K562 (cell line): ENCODE data around the gene ZNF239. TPM values are rescaled to one million over a fixed set of nuclear protein-coding genes. Genes with fewer than 3 reads are reported as not detected.

ENCODE experiments used
- ATAC-seq: fragments of 200-7000 bp; cut with Tn5 transposase; 3 replicates; pipeline ENCODE4 v1.9.1; 2020; ENCODE audit warnings: moderate library complexity
- BruUV-seq: library from RNA; stranded (reverse); fragments of 400-500 nt; replicated peaks from 2 replicates; lab custom pipeline; 2021; lab: Mats Ljungman, UMichigan
- CTCF ChIA-PET: fragments of 300-600 bp; formaldehyde crosslinking; extraction: SDS; loops from one replicate; lab custom pipeline; 2021; ENCODE audit warnings: low intra/inter-chr PET ratio; lab: Yijun Ruan, JAX
- POLR2A ChIA-PET: fragments of 300-600, 350-650 bp; sonication (Branson Sonifier 250); formaldehyde crosslinking; extraction: SDS; loops from one replicate; lab custom pipeline; 2021; ENCODE audit warnings: antibody characterized with exemption, inconsistent platforms; lab: Yijun Ruan, JAX
- DNase-seq, 4 experiments: peaks; one replicate each; pipeline versions ENCODE4 v3.0.0 to v3.0.0-alpha.2; 2011 to 2018; ENCODE audit warnings: low spot score in 3 of 4, mixed read lengths in 3 of 4; ENCODE audit errors: extremely low read depth in 1 of 4
- FAIRE-seq: peaks from 2 replicates; lab custom pipeline; 2011; peaks lifted over from hg19 to GRCh38; lab: Jason Lieb, UNC
- H2AFZ ChIP-seq: 2 replicates; pipeline ENCODE4 v1.6.0; 2011; ENCODE audit warnings: low read depth, low read length, control low read depth, inconsistent platforms
- H3K27ac ChIP-seq: fragments of 200-600 bp; 3 replicates; pipeline ENCODE4 v1.8.0; 2011; ENCODE audit warnings: low read depth, mild to moderate bottlenecking, control low read depth, inconsistent platforms, low read length, moderate library complexity, mixed read lengths; ENCODE audit errors: extremely low read depth
- H3K27me3 ChIP-seq, 2 experiments: fragments of 300-600 bp in 1 of 2; 2 replicates in 1 of 2; 3 replicates in 1 of 2; pipeline versions ENCODE4 v1.6.0 to v1.8.0; 2011; ENCODE audit warnings: inconsistent platforms in 2 of 2, low read length in 2 of 2, mild to moderate bottlenecking in 1 of 2, mixed read lengths in 1 of 2, moderate library complexity in 1 of 2; ENCODE audit not compliant: control insufficient read depth in 2 of 2, insufficient read depth in 2 of 2
- H3K36me3 ChIP-seq: fragments of 300-600 bp; 3 replicates; pipeline ENCODE4 v1.8.0; 2011; ENCODE audit warnings: mild to moderate bottlenecking, low read length, inconsistent platforms; ENCODE audit not compliant: control insufficient read depth, insufficient read depth
- H3K4me1 ChIP-seq, 2 experiments: fragments of 200-600 bp in 1 of 2; replicated peaks in 1 of 2; 2 replicates in 1 of 2; 3 replicates in 1 of 2; pipeline versions ENCODE4 v1.5.1 to v1.8.0; 2011; ENCODE audit warnings: inconsistent platforms in 2 of 2, low read length in 2 of 2, mild to moderate bottlenecking in 1 of 2, mixed read lengths in 1 of 2, moderate library complexity in 1 of 2; ENCODE audit not compliant: control insufficient read depth in 2 of 2, insufficient read depth in 2 of 2
- H3K4me2 ChIP-seq: 2 replicates; pipeline ENCODE4 v1.6.1; 2011; ENCODE audit warnings: low read length, control low read depth, inconsistent platforms, mixed read lengths; ENCODE audit not compliant: insufficient read depth
- H3K4me3 ChIP-seq: fragments of 200-600 bp; sonication (generic), shearing (Covaris generic); 2 replicates; pipeline ENCODE4 v1.5.1; 2016; ENCODE audit warnings: control low read depth, inconsistent platforms
- H3K79me2 ChIP-seq: fragments of 200-600 bp; 3 replicates; pipeline ENCODE4 v1.8.0; 2011; ENCODE audit warnings: low read length, inconsistent platforms; ENCODE audit not compliant: control insufficient read depth, insufficient read depth
- H3K9ac ChIP-seq, 2 experiments: 2 replicates each; pipeline versions ENCODE4 v1.6.0 to v1.6.1; 2011; ENCODE audit warnings: low read depth in 2 of 2, low read length in 2 of 2, control low read depth in 1 of 2, inconsistent platforms in 1 of 2, mild to moderate bottlenecking in 1 of 2, mixed read lengths in 1 of 2; ENCODE audit not compliant: insufficient read depth in 1 of 2
- H3K9me1 ChIP-seq: one replicate; pipeline ENCODE4 v1.6.0; 2011; ENCODE audit warnings: inconsistent platforms, mild to moderate bottlenecking, low read length, moderate library complexity; ENCODE audit not compliant: control insufficient read depth, insufficient read depth
- H3K9me3 ChIP-seq: replicated peaks from 2 replicates; pipeline ENCODE4 v1.5.1; 2011; ENCODE audit warnings: low read depth, low read length, inconsistent platforms; ENCODE audit not compliant: control insufficient read depth, insufficient read depth
- H4K20me1 ChIP-seq: replicated peaks from 2 replicates; pipeline ENCODE4 v1.6.1; 2011; ENCODE audit warnings: low read length, inconsistent platforms, mixed read lengths; ENCODE audit not compliant: control insufficient read depth, insufficient read depth
- CBX3 ChIP-seq, 2 experiments: IDR thresholded peaks; 1 replicate in 1 of 2; 2 replicates in 1 of 2; pipeline ENCODE4 v1.6.1; 2012; ENCODE audit warnings: inconsistent platforms in 2 of 2, low read length in 2 of 2, borderline replicate concordance in 1 of 2, control low read depth in 1 of 2
- CBX5 ChIP-seq: IDR thresholded peaks from 2 replicates; pipeline ENCODE4 v1.6.1; 2014; ENCODE audit warnings: low read depth, borderline replicate concordance
- DACH1 ChIP-seq: fragments of 450-650 bp; IDR thresholded peaks from 2 replicates; pipeline ENCODE4 v1.6.1; 2018; ENCODE audit not compliant: partially characterized antibody
- NFXL1 ChIP-seq: fragments of 450-650 bp; formaldehyde crosslinking; IDR thresholded peaks from 2 replicates; pipeline ENCODE4 v1.4.0; 2021; ENCODE audit warnings: mild to moderate bottlenecking
- RAD51 ChIP-seq: fragments of 450-650 bp; IDR thresholded peaks from 2 replicates; pipeline ENCODE4 v1.7.1; 2016; ENCODE audit warnings: low read depth, mild to moderate bottlenecking, borderline replicate concordance
- TCF7L2 ChIP-seq: fragments of 150-350 bp; IDR thresholded peaks from 2 replicates; pipeline ENCODE4 v1.6.1; 2016; ENCODE audit warnings: low read depth, mild to moderate bottlenecking, low read length, moderate library complexity
- TRIM28 ChIP-seq: fragments of 450-650 bp; IDR thresholded peaks from 2 replicates; pipeline ENCODE4 v1.6.1; 2017
- ZNF184 ChIP-seq: sonication (generic); formaldehyde crosslinking; IDR thresholded peaks from 2 replicates; pipeline ENCODE4 v1.5.0; 2020; ENCODE audit warnings: missing genetic modification reagents
- ZNF316 ChIP-seq: fragments of 450-650 bp; IDR thresholded peaks from 2 replicates; pipeline ENCODE4 v1.6.1; 2016
- WGBS: fragments of 100-300 bp; shearing (Covaris generic); methylation state at CpG from one replicate; pipeline ENCODE4 v1.1.6; 2016; ENCODE audit warnings: low coverage, mixed read lengths; ENCODE audit not compliant: insufficient coverage; ENCODE audit errors: missing lambda C conversion rate; 5-methylcytosine and 5-hydroxymethylcytosine counted together
- in situ Hi-C: fragments of 300-500 bp; cut with MboI; formaldehyde crosslinking; loops from 4 replicates; pipeline ENCODE4 v1.15.0; 2018; ENCODE audit warnings: inconsistent platforms, mixed read lengths
- intact Hi-C: fragments of 100-400 bp; cut with micrococcal nuclease; formaldehyde crosslinking; loops from 2 replicates; pipeline ENCODE4 v1.14.2; 2022
- polyA plus RNA-seq, 8 experiments: library from polyadenylated mRNA; depleted of rRNA in 4 of 8; stranded (reverse) in 5 of 8; unstranded in 3 of 8; fragments of >200 nt; fragmentation: Nextera tagmentation in 2 of 8; fragmentation: Illumina TruSeq in 1 of 8; extraction: Ambion mirVana in 2 of 8; extraction: Trizol in 1 of 8; gene quantifications; 2 replicates each; pipeline versions ENCODE4 v1.2.1 to v1.2.3, GENCODE V29; 2011 to 2014; ENCODE audit warnings: inconsistent platforms in 1 of 8, missing spikeins in 1 of 8
- total RNA-seq, 7 experiments: library from RNA; depleted of rRNA in 6 of 7; stranded (reverse); fragments of >200 nt in 6 of 7; fragmentation: Illumina TruSeq in 2 of 7; extraction: Trizol in 2 of 7; gene quantifications; 2 replicates each; pipeline versions ENCODE4 v1.2.1 to v1.2.3, GENCODE V29; 2011 to 2021; ENCODE audit warnings: low replicate concordance in 1 of 7
- TF ChIP-seq, protein P1 (sequence below): fragments of 250-450 bp; sonication (Bioruptor Pico); IDR thresholded peaks from 2 replicates; pipeline ENCODE4 v1.9.0; 2021; ENCODE audit warnings: mild to moderate bottlenecking, inconsistent platforms
- TF ChIP-seq, protein P2 (sequence below): fragments of 450-650 bp; IDR thresholded peaks from 2 replicates; pipeline ENCODE4 v1.6.1; 2018; ENCODE audit warnings: mild to moderate bottlenecking, low read depth; ENCODE audit not compliant: partially characterized antibody
- TF ChIP-seq, protein P3 (sequence below): fragments of 450-650 bp; IDR thresholded peaks from 2 replicates; pipeline ENCODE4 v1.6.1; 2016; ENCODE audit warnings: low read depth, mild to moderate bottlenecking, moderate library complexity

ZNF239 gene
- total and polyA plus RNA-seq, 9 of the 15 experiments (the other 6 are each of a cell fraction or from before 2014, with no cell fraction given), result 13.7 to 26.7 (median 23.4) TPM

DNA sequence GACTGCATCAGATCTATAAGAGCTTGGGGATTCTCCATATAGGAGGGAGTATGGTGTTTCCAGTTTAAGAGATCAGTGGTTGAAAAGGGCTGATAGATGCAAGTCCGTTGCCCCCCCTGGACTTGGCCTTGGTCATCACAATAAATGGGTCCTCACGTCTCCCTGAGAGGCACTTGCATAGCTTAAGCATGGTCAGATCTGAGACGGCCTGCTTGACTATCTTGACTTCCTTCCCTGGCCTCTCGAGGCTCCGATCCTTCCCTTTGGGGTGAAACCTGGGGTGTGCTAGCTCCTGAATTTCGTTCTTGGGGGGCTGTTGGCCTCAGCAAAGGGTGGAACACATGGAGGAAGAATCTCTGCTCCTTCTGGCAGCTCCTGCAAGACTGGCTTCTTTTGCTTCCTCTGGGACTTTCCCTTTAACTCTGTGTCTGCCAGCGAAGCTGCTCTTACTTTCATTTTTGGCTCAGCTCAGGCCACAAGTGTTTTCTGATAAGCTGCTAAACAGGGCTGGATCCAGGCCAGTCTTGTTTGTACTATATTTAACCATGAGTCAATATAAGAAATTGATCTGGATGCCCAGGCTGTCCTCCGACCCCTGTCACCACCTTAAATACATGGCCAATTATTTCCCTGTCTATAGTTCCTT is 20.7 kb upstream of the ZNF239 start (continued):
- TF ChIP-seq, protein P1, sequence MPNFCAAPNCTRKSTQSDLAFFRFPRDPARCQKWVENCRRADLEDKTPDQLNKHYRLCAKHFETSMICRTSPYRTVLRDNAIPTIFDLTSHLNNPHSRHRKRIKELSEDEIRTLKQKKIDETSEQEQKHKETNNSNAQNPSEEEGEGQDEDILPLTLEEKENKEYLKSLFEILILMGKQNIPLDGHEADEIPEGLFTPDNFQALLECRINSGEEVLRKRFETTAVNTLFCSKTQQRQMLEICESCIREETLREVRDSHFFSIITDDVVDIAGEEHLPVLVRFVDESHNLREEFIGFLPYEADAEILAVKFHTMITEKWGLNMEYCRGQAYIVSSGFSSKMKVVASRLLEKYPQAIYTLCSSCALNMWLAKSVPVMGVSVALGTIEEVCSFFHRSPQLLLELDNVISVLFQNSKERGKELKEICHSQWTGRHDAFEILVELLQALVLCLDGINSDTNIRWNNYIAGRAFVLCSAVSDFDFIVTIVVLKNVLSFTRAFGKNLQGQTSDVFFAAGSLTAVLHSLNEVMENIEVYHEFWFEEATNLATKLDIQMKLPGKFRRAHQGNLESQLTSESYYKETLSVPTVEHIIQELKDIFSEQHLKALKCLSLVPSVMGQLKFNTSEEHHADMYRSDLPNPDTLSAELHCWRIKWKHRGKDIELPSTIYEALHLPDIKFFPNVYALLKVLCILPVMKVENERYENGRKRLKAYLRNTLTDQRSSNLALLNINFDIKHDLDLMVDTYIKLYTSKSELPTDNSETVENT (CRISPR knock-in tag), result no peak
- TF ChIP-seq NFXL1 (CRISPR knock-in tag) (no peak), TCF7L2 (no peak), ZNF316 (no peak)

DNA sequence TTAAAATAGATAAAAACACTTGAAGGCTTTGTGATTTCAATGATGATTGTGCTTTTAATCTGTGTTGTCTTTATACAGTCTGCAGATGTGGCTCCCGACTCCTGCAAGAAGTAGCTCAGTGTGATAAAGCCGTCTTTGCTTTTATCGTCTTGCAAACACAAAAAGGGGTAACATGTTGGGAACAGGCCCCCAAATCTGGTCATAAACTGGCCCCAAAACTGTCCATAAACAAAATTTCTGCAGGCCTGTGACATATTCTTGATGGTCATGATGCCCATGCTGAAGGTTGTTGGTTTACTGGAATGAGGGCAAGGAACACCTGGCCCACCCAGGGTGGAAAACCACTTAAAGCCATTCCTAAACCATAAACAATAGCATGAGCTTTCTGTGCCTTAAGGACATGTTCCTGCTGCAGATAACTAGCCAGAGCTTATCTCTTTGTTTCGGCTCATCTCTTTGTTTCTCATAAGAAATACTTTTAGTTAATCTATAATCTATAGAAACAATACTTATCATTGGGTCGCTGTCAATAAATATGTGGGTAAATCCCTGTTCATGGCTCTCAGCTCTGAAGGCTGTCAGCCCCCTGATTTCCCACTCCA is 17.0 kb upstream of the ZNF239 start:
- no peak for ATAC-seq
- Histone ChIP-seq H2AFZ (no peak overlapping the region), H3K27ac (no peak overlapping the region), H3K4me2 (no peak overlapping the region), H3K9me1 (no peaks in the 10 kb centered on the region), H3K79me2 (no peaks in the 10 kb centered on the region), H4K20me1 (no peaks in the 10 kb centered on the region), H3K27me3 (peaks cover 0 to 8% of the 10 kb centered on the region in 2 experiments; a peak in 2 of 5 replicates), H3K9me3 (peaks cover 11% of the 10 kb centered on the region), H3K36me3 (no peaks in the 10 kb centered on the region), H3K4me3 (no peak overlapping the region), H3K4me1 (peaks cover 10 to 14% of the 10 kb centered on the region in 2 experiments; a peak in 4 of 5 replicates), H3K9ac (no peak overlapping the region)
- in situ Hi-C loops (no loop called here), intact Hi-C loops (no loop called here)
- no peak for FAIRE-seq
- WGBS, result 5% methylated on average over 5 of the region's 5 CpGs
- ChIA-PET CTCF (interaction anchor here (0.6 kb wide), 1 partner anchor 170 kb away, joined by 4 read pairs; no protein-coding TSS in a partner anchor), POLR2A (no interaction called here)
- BruUV-seq, result no TSS peak
- DNase-seq, result no peak
- TF ChIP-seq, protein P2, sequence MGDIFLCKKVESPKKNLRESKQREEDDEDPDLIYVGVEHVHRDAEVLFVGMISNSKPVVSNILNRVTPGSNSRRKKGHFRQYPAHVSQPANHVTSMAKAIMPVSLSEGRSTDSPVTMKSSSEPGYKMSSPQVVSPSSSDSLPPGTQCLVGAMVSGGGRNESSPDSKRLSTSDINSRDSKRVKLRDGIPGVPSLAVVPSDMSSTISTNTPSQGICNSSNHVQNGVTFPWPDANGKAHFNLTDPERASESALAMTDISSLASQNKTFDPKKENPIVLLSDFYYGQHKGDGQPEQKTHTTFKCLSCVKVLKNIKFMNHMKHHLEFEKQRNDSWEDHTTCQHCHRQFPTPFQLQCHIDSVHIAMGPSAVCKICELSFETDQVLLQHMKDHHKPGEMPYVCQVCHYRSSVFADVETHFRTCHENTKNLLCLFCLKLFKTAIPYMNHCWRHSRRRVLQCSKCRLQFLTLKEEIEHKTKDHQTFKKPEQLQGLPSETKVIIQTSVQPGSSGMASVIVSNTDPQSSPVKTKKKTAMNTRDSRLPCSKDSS, result peak; percentile 53
- TF ChIP-seq RAD51, result no peak
- TF ChIP-seq CBX5, result peak; percentile 68; the same call in 1 of the 2 replicates
- TF ChIP-seq, protein P3, sequence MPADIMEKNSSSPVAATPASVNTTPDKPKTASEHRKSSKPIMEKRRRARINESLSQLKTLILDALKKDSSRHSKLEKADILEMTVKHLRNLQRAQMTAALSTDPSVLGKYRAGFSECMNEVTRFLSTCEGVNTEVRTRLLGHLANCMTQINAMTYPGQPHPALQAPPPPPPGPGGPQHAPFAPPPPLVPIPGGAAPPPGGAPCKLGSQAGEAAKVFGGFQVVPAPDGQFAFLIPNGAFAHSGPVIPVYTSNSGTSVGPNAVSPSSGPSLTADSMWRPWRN, result no peak
- peak in 1 of 2 experiments; percentile 87; a peak in 2 of 3 replicates for TF ChIP-seq CBX3 (IDR thresholded peaks at IDR 0.05; ENCODE audit: borderline replicate concordance in 1 of 2, low read length in 2 of 2)
- peak; percentile 85 for TF ChIP-seq ZNF184 (CRISPR knock-in tag)
- peak; percentile 91 for TF ChIP-seq TRIM28
- no peak for TF ChIP-seq DACH1
